Smooth muscle cell of the brain vasculature (primary cell): Measurements from ENCODE around the gene ASRGL1.
A peak's percentile ranks its signal among the peaks of the same experiment; 100 is the strongest.
"Not testable (repeated sequence)": the region's sequence is repeated elsewhere in the genome, so short reads cannot be mapped to it uniquely, and the experiment has no call there.

Experiments used
- DNase-seq: peaks from one replicate; pipeline ENCODE4 v3.0.0-alpha.2; 2012; ENCODE audit warnings: low read depth, low spot score

The ASRGL1 gene

DNA sequence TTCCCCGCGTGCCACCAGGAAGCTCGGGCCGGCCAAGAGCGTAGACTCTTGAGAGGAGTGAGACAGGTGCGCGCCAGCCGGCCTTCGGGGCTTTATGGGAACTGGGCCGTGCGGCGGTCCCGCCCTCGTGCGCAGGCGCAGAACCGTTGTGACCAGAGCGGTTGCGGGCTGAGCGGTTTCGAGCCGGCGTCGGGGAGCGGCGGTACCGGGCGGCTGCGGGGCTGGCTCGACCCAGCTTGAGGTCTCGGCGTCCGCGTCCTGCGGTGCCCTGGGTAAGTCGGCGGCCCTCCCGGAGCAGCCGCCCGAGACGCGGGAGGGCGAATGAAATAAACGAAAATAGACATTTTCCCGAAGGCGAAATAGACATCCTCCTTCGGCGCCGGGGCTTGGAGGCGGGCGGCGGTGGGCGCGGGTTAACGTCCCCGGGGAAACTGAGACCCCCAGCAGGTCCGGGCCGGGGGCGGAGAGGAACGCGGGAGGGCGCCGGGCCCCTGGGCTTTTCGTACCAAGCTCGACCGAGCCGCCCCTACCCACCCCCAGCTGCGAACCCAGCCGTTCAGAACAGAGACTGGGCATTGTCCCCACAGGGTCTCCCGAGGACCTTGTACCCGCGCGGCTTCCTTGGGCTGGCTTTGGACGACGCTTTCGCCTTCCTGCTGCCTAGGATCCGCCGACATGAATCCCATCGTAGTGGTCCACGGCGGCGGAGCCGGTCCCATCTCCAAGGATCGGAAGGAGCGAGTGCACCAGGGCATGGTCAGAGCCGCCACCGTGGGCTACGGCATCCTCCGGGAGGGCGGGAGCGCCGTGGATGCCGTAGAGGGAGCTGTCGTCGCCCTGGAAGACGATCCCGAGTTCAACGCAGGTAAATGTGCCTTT is at the start of gene ASRGL1:
ASRGL1 (plus strand) TSS at position 146 of the 879 bp plus-strand sequence; CDS start at position 676, 530 bp downstream.
- no peak for DNase-seq

DNA sequence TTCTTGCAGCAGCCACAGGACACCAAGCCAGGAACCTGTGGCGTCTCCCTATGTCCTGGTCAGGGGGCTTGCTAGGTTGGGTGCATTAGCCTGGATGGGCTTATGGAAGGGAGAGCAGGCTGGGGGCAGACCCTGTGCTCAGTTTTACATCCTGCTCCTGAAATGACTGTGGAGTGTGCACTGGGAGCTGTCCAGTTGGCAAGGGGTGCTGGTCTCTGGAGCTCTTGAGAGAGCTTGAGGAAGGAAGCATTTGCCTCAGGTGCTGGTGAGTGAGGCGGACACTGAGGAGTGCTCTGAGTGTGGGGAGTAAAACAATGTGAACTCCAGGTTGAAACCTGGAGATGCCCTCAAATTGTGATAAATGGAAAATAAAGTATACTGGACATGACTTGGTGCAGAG is 41.7 kb upstream of the ASRGL1 start:
- DNase-seq: no peak

DNA sequence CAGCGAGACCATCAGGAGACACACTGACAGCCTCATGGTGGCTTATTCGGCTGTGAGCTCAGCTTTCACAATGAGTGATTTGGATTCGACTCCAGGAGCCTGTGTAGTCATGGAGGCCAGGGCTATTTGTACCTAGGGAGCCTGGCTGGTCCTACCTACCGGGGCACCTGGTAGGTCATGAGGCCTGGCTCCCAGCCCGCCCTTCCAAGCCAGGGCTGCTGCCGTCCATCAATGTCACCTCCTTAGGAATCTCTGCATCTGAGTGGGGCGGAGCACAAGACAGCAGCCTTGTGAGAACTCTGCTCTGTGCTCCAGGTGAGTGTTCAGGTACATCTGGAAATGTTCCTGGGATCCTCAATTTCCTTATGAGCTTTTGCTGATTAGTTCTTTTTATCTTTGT is 38.3 kb upstream of the ASRGL1 start, which contains the start of gene SCGB1D4:
SCGB1D4 (minus strand) TSS at position 101 of the 400 bp plus-strand sequence; CDS start at position 36, 65 bp downstream.
- DNase-seq: no peak

DNA sequence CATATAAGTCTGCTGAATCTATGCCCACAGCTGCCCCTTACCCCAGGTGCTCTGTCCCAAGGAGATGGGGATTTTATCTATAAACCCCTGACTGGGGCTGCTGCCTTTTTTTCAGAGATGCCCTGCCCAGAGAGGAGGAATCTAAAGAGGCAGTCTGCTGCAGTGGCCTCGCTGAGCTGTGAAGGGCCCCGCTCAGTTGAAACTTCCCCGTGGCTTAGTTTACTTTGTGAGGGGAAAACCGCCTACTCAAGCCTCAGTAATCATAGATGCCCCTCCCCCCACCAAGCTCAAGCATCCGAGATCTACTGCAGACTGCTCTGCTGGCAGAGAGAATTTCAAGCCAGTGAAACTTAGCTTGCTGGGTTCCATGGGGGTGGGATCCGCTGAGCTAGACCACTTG is 31.0 kb upstream of the ASRGL1 start:
- no peak for DNase-seq

DNA sequence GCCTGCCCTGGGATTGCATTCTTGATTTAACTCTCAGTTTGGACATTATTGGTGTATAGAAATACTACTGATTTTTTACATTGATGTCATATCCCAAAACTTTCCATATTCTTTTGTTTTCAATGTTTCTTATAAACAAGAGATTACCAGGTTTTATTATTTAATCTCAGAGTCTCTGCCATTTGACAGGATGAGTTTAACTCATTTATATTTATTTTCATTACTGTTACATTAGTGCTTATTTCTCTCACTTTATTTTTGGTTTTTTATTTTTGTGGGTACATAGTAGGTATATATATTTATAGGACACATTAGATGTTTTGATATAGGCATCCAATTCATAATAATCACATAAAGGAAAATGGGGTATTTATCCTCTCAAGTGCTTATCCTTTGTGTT is 29.3 kb upstream of the ASRGL1 start:
- DNase-seq: no peak

DNA sequence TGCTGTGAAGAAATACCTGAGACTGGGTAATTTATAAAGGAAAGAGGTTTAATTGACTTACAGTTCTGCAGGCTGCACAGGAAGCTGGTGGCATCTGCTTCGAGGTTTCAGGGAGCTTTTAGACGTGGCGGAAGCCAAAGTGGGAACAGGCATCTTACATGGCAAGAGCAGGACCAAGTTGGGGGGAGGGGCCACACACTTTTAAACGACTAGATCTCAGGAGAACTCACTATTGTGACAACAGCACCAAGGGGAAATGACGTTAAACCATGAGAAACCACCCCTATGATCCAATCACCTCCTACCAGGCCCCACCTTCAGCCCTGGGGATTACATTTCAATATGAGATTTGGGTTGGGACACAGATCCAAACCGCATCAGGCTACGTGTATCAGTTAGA is 27.3 kb upstream of the ASRGL1 start:
- DNase-seq: no peak

DNA sequence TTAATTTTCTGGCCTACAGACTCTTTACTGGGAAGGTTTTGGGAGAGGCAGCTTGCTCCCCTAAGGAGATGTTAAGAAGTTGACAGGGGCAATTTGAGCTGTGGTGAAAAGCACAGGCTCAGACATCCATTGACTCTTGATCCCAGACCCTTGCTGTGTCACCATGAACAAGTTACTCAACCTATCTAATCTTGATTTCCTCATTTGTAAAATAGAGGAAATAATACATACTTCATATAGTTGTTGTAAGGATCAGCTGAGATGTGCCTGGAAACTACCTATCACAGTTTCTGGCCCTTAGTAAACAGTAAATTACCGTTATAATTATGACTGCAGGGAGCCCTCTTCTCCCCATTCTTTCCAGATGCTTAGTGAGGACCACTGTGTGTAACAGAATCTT is 21.8 kb upstream of the ASRGL1 start:
- DNase-seq: no peak

DNA sequence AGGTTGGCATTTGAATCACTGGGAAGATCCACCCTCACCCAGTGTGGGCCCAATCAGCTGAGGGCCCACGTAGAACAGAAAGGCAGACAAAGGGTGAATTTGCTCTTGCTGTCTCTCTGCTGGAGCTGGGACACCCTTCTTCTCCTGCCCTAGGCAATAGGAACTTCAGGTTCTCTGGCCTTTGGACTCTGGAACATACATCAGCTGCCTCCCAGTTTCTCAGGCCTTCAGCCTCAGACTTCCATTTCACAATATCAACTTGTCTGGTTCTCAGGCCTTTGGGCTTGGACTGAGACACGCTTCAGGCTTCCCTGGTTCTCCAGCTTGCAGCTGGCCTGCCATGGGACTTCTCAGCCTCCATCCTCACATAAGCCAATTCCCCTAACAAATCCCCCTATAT is 14.7 kb upstream of the ASRGL1 start:
- no peak for DNase-seq

DNA sequence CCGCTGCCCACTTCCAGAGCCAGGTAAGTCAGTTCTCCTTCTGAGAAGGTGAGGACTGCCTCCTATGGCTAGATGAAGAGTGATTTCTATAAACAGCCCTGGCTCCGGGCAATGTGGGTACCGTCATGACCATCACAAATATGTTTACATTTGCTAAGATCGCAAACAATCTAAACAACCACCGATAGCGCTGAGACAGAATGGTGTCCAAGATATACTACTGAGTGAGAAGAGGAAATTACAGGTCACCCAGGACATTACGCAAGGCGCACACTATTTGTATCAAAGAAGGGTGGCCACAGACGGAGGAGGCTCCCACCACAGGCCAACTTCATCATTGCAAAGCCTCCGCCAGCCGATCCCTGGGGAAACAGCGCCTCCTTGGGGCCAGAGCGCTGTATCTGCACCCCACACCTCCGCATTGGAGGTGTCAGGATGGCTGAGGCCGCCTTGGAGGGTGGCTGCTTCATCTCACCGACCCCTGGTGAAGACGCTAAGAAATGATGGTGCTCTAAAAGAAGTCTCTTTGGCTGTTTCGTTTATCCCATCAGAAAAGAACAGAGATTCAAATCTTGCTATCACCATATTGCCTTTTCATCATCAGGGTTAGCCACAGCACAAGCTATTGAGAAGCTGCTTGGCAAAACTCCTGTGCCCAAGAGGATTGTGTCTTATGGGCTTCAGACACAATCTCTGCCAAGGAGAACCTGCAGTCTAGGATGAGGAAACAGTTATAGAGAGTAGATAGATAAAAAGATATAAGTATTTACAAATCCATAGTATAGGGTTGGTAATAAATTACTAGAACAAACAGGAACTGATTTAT is 12.3 kb upstream of the ASRGL1 start:
- DNase-seq: no peak

DNA sequence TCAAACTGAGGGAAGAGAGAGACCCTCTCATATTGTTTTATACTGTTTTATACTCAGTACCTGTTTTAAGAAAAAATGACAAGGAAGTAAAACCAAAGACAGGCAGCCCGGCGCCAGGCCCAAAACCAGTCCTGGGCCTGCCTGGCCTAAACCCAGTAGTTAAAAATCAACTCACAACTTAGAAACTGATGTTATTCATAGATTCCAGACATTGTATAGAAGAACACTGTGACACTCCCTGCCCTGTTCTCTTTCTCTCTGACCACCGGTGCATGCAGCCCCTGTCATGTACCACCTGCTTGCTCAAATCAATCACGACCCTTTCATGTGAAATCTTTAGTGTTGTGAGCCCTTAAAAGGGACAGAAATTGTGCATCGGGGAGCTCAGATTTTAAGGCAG is 11.5 kb upstream of the ASRGL1 start:
- not testable (repeated sequence) for DNase-seq

DNA sequence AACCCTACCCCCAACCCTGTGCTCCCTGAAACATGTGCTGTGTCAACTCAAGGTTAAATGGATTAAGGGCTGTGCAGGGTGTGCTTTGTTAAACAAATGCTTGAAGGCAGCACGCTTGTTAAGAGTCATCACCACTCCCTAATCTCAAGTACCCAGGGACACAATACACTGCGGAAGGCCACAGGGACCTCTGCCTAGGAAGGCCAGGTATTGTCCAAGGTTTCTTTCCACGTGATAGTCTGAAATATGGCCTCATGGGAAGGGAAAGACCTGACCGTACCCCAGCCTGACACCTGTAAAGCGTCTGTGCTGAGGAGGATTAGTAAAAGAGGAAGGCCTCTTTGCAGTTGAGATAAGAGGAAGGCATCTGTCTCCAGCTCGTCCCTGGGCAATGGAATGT is 10.5 kb upstream of the ASRGL1 start:
- not testable (repeated sequence) for DNase-seq

DNA sequence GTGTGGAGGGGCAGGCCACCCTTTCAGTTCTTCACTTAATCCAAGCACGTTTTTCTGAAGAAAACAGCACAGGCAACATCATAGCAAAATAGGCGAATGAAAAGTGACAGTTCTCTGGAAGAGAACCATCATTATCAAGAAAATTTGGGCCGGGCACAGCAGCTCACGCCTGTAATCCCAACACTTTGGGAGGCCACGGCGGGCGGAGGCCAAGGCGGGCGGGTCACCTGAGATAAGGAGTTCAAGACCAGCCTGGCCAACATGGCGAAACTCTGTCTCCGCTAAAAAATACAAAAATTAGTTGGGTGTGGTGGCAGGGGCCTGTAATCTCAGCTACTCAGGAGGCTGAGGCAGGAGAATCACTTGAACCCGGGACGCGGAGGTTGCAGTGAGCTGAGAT is 9.7 kb upstream of the ASRGL1 start:
- DNase-seq: not testable (repeated sequence)

DNA sequence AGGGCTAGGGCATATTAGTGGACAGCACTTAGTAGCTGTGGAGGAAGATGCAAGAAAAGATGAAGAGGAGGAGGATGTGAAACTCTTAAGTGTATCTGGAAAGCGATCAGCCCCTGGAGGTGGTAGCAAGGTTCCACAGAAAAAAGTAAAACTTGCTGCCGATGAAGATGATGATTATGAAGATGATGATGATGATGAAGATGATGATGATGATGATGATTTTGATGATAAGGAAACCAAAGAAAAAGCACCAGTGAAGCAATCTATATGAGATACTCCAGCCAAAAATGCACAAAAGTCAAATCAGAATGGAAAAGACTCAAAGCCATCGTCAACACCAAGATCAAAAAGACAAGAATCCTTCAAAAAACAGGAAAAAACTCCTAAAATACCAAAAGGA is 6.0 kb upstream of the ASRGL1 start:
- not testable (repeated sequence) for DNase-seq

DNA sequence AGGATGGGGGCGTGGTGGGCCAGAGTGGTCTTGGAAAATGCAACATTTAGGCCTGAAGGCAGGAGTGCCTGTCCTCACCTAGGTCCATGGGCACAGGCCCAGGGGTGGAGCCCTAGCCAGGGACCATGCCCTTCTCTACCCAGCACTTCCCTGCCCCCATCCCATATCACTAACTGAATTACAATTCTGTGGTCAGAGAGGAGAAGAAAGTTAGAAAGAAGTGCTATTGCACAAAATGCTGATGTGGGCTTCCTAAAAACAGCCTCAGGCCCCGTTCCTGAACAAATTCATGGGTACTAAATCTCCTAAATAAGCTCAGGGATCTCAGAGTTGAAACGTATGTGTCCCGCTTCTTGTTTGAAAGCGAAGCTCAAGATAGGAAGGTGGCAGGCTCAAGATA is 3.5 kb upstream of the ASRGL1 start:
- DNase-seq: no peak

DNA sequence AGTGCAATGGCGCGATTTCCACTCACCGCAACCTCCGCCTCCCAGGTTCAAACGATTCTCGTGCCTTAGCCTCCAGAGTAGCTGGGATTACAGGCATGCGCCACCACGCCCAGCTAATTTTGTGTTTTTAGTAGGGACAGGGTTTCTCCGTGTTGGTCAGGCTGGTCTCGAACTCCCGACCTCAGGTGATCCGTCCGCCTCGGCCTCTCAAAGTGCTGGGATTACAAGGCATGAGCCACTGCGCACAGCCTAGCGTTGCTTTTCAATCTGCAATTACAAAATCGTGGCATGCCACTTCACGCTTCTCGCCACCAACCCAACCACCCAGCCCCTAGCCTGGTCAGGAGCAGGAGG is 322 bp upstream of the ASRGL1 start:
- DNase-seq: not testable (repeated sequence)

DNA sequence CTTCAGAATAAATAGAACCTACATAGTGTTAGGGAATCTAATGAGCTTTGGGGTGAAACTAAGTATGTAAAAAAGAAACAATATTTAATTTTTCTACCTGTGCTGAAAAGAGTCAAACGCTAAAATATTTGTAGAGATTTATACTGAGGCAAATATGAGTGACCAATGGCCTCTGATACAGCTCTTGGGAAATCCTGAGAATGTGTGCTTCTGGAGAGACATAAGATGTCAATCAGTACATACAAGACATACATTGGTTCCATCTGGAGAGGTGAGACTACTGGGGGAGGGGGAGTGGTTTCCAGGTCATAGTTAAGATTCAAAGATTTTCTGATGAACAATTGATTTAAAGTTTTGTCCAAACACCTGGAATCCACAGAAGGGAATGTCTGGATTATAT is 970 bp downstream of the ASRGL1 start:
- no peak for DNase-seq

DNA sequence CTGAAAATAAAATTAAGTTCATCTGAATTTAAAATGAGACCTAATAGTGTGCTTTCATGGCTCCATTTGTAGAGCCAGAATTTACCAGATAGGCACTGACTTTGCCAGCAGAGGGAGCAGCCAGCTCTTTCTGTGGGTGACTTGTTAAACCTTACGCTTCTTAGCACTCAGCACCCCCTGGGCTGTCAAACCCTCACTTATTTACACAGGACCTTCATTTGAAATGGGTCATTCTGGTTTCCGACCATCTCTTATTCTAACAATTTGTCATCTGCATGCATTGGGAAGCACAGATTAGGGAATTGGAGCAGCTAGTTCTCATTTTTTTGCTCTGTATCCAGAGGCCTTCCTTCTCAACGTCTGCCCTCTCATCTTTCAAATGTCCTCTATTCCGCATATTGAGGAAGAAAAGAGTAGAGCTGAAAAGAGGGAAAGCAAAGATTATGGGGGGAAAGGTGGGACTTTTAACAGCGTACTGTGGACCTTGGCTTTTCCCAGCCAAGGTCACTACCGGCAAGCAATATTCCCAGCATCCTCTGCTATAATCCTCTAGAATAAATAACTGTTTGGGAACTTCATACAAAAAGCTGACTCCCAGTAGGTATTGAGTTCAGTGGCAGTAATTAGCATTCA is 3.1 kb downstream of the ASRGL1 start:
- peak; percentile 17 for DNase-seq

DNA sequence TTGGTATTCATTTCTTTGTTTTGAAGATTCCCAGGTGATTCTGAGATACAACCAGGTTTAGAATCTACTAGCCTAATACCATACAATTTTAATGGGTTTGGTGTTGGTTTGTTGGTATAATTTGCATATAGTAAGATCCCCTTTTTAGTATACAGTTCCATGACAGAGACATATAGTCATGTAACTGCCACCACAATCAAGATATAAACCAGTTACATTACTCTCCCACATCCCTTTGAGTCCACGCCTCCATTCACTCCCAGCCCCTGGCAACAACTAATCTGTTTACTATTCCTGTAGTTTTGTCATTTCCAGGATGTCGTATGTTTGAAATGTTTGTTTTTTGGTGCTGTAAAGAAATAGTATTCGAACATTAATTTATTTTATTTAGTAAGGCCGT is 4.3 kb downstream of the ASRGL1 start:
- no peak for DNase-seq

DNA sequence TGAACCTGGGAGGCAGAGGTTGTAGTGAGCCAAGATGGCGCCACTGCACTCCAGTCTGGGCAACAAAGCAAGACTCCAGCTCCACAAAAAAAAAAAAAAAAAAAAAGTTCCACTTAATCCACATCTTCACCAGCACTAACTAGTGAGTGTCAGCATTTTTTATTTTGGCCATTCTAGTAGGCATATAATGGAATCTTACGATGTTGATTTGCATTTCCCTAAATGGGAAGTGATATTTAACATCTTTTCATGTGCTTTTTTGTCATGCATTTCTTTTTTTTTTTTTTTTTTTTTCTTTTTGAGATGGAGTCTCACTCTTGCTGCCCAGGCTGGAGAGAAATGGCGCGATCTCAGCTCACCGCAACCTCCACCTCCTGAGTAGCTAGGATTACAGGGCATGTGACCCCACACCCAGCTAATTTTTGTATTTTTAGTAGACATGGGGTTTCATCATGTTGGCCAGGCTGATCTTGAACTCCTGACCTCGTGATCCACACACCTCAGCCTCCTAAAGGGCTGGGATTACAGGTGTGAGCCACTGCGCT is 6.5 kb downstream of the ASRGL1 start:
- not testable (repeated sequence) for DNase-seq

DNA sequence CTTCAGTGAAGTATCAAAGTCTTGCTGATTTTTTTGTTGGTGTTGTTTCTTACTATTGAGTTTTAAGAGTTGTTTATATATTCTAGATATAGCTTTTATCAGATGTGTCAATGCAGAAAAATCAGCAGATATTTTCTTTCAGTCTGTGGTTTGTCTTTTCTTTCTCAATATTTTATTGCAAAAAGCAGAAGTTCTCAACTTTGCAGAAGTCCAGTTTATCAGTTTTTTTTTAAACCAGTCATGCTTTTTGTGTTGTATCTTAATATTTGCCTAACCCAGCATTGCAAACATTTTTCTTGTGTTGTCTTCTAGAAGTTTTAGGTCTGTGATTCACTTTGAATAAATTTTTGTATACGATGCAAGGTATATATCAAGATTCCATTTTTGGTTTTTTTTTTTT is 7.0 kb downstream of the ASRGL1 start:
- no peak for DNase-seq

DNA sequence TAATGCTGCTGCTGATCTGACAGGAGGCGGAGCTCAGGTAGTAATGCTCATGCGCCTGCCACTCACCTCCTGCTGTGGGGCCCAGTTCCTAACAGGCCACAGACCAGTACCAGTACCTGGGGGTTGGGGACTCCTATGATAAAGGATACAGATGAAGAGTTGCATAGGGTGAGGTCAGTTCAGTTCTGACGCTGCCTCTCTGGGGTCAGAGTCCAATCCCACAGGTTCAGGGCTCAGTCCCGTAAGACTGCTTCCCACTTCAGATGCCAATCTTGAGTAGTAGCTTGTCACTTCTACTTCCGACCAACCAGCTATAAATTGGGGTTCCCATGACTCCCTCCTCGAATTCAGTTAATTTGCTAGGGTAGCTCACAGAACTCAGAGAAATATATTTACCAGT is 8.6 kb downstream of the ASRGL1 start:
- no peak for DNase-seq
